Measurements from ENCODE around the gene CCN2. TPM values are rescaled to one million over a fixed set of nuclear protein-coding genes. Genes with fewer than 3 reads are reported as not detected.

CCN2 gene
- total RNA-seq, 1 donor from 2014 or later: 683 TPM

DNA sequence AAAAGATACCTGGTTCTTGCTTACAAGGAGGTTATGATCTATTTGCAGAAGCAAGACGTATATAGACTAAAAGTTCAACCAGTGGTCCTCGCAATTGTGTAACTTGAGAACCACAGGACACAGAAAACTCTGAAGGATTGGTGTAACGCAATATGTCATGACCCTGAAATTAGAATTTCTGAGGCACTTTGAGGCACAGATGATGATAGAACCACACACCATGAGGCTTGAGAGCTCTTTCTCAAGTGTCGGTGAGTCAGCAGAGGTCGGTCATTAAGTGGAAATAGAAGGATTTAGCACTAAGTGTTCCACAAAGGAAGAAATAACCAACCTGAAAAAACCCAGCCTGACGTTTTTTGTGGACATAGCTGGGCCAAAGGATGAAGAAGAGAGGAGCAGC, 15.3 kb upstream of the CCN2 start:
- H3K4me1 Mint-ChIP-seq: no peaks in the 10 kb centered on the region
- H3K27ac Mint-ChIP-seq: no peak overlapping the region

DNA sequence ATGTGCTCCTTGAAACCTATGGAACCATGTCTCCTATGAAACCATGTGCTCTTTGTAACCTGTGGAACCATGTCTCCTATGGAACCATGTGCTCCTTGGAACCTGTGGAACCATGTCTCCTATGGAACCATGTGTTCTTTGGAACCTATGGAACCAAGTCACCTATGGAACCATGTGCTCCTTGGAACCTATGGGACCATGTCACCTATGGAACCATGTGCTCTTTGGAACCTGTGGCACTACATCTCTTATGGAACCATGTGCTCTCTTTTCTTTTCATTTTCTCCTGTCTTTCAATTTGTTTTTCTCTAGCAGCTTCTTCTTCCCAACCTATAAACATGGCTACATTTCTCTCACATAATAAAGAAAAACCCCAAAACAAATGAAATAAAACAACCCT, 11.9 kb upstream of the CCN2 start:
- no peak overlapping the region for H3K27ac Mint-ChIP-seq
- TF ChIP-seq, protein P1, sequence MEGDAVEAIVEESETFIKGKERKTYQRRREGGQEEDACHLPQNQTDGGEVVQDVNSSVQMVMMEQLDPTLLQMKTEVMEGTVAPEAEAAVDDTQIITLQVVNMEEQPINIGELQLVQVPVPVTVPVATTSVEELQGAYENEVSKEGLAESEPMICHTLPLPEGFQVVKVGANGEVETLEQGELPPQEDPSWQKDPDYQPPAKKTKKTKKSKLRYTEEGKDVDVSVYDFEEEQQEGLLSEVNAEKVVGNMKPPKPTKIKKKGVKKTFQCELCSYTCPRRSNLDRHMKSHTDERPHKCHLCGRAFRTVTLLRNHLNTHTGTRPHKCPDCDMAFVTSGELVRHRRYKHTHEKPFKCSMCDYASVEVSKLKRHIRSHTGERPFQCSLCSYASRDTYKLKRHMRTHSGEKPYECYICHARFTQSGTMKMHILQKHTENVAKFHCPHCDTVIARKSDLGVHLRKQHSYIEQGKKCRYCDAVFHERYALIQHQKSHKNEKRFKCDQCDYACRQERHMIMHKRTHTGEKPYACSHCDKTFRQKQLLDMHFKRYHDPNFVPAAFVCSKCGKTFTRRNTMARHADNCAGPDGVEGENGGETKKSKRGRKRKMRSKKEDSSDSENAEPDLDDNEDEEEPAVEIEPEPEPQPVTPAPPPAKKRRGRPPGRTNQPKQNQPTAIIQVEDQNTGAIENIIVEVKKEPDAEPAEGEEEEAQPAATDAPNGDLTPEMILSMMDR (IDR thresholded peaks at IDR 0.05; ENCODE audit: unreplicated experiment): no peak
- H3K4me3 Mint-ChIP-seq: no peak overlapping the region
- H3K4me1 Mint-ChIP-seq: no peaks in the 10 kb centered on the region
- no peaks in the 10 kb centered on the region for H3K27me3 Mint-ChIP-seq (ENCODE audit: low read depth)
- no peak for DNase-seq (ENCODE audit: low spot score in 2 of 2, unreplicated experiment in 2 of 2)
- peaks cover 4% of the 10 kb centered on the region for H3K9me3 Mint-ChIP-seq
- no peaks in the 10 kb centered on the region for H3K36me3 Mint-ChIP-seq

More for the DNA sequence above, 15.3 kb upstream of the CCN2 start:
- H3K9me3 Mint-ChIP-seq: peaks cover 4% of the 10 kb centered on the region
- TF ChIP-seq, protein P1 (IDR thresholded peaks at IDR 0.05; ENCODE audit: unreplicated experiment): no peak
- no peaks in the 10 kb centered on the region for H3K27me3 Mint-ChIP-seq (ENCODE audit: low read depth)
- H3K4me3 Mint-ChIP-seq: no peak overlapping the region
- DNase-seq (ENCODE audit: low spot score in 2 of 2, unreplicated experiment in 2 of 2): no peak
- no peaks in the 10 kb centered on the region for H3K36me3 Mint-ChIP-seq

DNA sequence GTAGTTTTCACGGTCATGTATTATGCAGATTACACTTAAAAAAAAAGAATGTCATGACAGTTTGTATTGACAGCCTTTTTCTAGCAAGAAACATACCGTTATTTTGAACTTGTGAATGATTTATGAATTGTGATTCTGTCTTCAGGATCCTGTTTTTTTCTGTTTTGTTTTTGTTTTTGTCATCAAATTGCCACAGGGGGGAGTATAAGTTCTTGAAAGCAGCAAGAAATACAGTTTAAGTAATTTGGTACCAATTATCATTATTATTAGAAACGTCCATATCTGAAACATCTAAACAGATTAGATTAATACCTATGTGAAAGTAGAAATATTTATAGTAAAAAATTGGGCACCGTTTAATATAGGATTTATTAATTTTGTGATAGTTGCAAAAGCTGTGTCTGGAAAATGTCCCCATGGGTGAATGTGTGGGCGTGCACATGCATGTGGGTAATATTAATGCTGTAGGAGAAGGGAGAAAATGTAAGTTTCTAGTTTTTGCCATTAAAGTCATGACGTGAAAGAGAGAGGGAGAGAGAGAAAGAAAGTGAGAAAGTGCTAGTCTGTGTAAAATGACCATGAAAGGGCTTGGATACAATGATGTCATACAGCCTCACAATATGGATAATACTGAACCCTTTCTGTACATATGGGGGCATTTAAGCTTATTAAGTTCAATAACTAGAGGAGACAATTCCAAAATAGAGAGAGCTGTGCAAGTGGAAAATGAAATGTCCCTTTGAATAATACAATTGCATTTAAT, 9.4 kb upstream of the CCN2 start:
- H3K27ac Mint-ChIP-seq: no peak overlapping the region
- H3K9me3 Mint-ChIP-seq: no peaks in the 10 kb centered on the region
- H3K27me3 Mint-ChIP-seq (ENCODE audit: low read depth): no peaks in the 10 kb centered on the region
- no peak for DNase-seq (ENCODE audit: low spot score in 2 of 2, unreplicated experiment in 2 of 2)
- no peaks in the 10 kb centered on the region for H3K36me3 Mint-ChIP-seq
- peaks cover 2% of the 10 kb centered on the region for H3K4me1 Mint-ChIP-seq
- no peak overlapping the region for H3K4me3 Mint-ChIP-seq
- TF ChIP-seq, protein P1 (IDR thresholded peaks at IDR 0.05; ENCODE audit: unreplicated experiment): no peak

DNA sequence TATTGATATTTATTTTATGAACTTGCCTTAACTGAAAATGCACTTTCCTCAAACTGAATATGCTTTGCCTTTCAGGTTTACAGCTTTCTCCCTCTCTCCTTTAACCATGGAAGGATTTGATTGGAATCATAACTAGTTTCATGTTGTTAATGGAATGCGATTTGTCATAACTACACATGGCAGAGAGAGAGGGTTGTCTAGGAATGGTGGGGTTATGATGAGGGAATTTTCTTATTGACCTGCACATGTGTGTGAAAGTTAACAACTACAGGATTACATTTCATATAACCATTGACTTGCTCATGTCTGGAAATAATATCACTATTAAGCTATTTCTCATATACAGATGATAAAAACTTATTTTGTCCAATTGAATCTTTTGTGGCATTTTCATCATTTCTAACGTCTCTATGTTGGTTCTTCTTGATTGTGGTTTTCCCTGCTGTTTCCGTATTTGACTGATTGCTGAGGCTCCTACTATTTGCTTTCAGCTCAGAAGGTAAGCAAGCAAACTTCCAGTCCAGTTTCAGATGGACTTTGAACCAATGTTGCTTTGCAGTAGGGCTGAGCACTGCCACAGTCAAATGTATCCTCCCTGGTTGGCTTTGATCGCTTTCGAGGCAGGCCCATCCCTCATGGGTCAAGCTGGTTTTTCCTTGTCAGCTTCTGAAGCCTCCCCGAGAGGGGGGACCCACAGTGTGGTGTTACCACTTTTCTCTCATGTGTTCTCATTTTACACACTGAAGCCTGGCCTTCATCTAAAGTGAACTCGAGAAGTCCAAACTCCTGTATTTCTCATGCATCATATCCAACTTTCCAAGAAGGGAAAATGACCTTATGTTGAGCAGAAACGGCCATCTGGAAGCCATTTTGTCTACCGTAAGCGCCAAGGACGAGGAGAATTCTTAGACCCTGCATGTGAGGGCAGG, 7.6 kb upstream of the CCN2 start:
- DNase-seq (ENCODE audit: low spot score in 2 of 2, unreplicated experiment in 2 of 2): no peak
- H3K36me3 Mint-ChIP-seq: no peaks in the 10 kb centered on the region
- no peak overlapping the region for H3K4me3 Mint-ChIP-seq
- H3K27ac Mint-ChIP-seq: no peak overlapping the region
- no peaks in the 10 kb centered on the region for H3K9me3 Mint-ChIP-seq
- H3K4me1 Mint-ChIP-seq: peaks cover 19% of the 10 kb centered on the region
- TF ChIP-seq, protein P1 (IDR thresholded peaks at IDR 0.05; ENCODE audit: unreplicated experiment): no peak
- no peaks in the 10 kb centered on the region for H3K27me3 Mint-ChIP-seq (ENCODE audit: low read depth)

DNA sequence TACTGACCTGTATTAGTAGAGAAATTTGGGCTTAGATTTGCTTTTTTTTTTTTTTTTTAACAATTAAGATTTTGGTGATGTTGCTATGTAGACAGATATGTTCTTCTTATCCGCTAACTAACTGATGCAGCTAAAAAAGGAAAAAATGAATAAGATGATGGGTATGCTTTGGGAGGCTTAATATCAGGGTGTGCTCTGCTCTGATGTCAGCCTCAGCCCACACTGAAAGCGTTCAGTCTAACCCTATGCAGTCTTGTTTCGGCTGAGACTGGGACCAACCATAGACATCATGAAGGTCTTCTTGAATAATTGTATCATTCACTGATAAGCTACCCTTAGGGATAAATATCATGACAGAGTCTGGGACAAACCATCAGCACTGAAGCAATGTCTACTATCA, 6.9 kb upstream of the CCN2 start:
- H3K27me3 Mint-ChIP-seq (ENCODE audit: low read depth): no peaks in the 10 kb centered on the region
- no peak overlapping the region for H3K4me3 Mint-ChIP-seq
- no peak overlapping the region for H3K27ac Mint-ChIP-seq
- H3K4me1 Mint-ChIP-seq: peaks cover 25% of the 10 kb centered on the region
- DNase-seq (ENCODE audit: low spot score in 2 of 2, unreplicated experiment in 2 of 2): no peak
- TF ChIP-seq, protein P1 (IDR thresholded peaks at IDR 0.05; ENCODE audit: unreplicated experiment): no peak
- H3K9me3 Mint-ChIP-seq: no peaks in the 10 kb centered on the region
- no peaks in the 10 kb centered on the region for H3K36me3 Mint-ChIP-seq
